Activated CD4-positive, alpha-beta T cell treated with anti-CD3 and anti-CD28 coated beads for 36 hours (primary cell): ENCODE measurements around the gene ACADSB. TPM values are rescaled to one million over a fixed set of nuclear protein-coding genes. Genes with fewer than 3 reads are reported as not detected.

Experiments
- ATAC-seq: fragments of 200-7000 bp; cut with Tn5 transposase; one replicate; pipeline ENCODE4 v1.10.0; 2021; ENCODE audit warnings: mild to moderate bottlenecking, moderate library complexity
- CTCF ChIA-PET: fragments of 350-600 bp; sonication (Branson Sonifier 250); formaldehyde crosslinking; loops from one replicate; lab custom pipeline; 2021; ENCODE audit warnings: antibody characterized with exemption; lab: Charles Lee
- POLR2A ChIA-PET: fragments of 350-600 bp; sonication (Branson Sonifier 250); formaldehyde crosslinking; loops from one replicate; lab custom pipeline; 2021; ENCODE audit warnings: antibody characterized with exemption, inconsistent platforms; lab: Charles Lee
- DNase-seq: peaks from one replicate; pipeline ENCODE4 v3.0.0-alpha.2; 2020
- H3K27ac Mint-ChIP-seq: one replicate; pipeline ENCODE4 v1.8.0; 2021; ENCODE audit warnings: mixed read lengths
- H3K27me3 Mint-ChIP-seq: one replicate; pipeline ENCODE4 v1.8.0; 2021; ENCODE audit warnings: mixed read lengths
- H3K36me3 Mint-ChIP-seq: one replicate; pipeline ENCODE4 v1.8.0; 2021; ENCODE audit warnings: low read depth, mixed read lengths
- H3K4me1 Mint-ChIP-seq: one replicate; pipeline ENCODE4 v1.8.0; 2021; ENCODE audit warnings: mixed read lengths
- H3K4me3 Mint-ChIP-seq: one replicate; pipeline ENCODE4 v1.8.0; 2021; ENCODE audit warnings: mild to moderate bottlenecking, moderate library complexity, mixed read lengths
- H3K9me3 Mint-ChIP-seq: one replicate; pipeline ENCODE4 v1.8.0; 2021; ENCODE audit warnings: low read depth, mixed read lengths
- intact Hi-C, 2 experiments: fragments of 100-400 bp; cut with DNase I in 1 of 2; cut with micrococcal nuclease in 1 of 2; formaldehyde crosslinking; loops; one replicate each; pipeline versions ENCODE4 v1.14.2 to v1.15.1; 2022 to 2024; cut with DNase I, micrococcal nuclease
- total RNA-seq, 2 experiments: library from RNA; stranded (reverse); gene quantifications; one replicate each; pipeline ENCODE4 v1.2.3, GENCODE V29; 2021

Gene ACADSB
- total RNA-seq, 2 experiments from 2014 or later, result 24.0 to 25.5 TPM

DNA sequence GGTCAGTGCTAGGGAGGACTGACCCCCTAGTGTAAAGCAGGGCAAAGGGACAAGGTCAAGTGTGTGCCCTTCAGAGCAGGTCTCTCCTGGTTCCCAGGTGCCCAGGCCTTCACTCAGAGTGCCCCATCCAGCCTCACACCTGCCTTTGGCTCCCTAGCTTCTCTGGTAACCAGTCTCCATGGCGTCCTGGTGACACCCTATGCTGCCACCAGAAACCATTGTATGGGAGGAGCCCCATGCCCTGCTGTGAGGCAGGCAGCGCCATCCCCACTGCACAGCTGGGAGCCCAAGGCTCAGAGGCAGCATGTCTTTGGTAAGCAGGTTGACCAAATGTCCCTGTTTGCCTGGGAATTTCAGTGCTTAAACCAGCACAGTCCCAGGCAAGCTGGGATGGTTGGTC is 93.9 kb downstream of the ACADSB start:
- Mint-ChIP-seq H3K27me3 (peaks cover 8% of the 10 kb centered on the region), H3K4me3 (no peak overlapping the region), H3K9me3 (no peaks in the 10 kb centered on the region), H3K4me1 (no peaks in the 10 kb centered on the region), H3K27ac (no peak overlapping the region), H3K36me3 (no peaks in the 10 kb centered on the region)
- intact Hi-C loops, result no loop called here
- ChIA-PET POLR2A (no interaction called here), CTCF (no interaction called here)
- DNase-seq, result no peak
- no peak for ATAC-seq

DNA sequence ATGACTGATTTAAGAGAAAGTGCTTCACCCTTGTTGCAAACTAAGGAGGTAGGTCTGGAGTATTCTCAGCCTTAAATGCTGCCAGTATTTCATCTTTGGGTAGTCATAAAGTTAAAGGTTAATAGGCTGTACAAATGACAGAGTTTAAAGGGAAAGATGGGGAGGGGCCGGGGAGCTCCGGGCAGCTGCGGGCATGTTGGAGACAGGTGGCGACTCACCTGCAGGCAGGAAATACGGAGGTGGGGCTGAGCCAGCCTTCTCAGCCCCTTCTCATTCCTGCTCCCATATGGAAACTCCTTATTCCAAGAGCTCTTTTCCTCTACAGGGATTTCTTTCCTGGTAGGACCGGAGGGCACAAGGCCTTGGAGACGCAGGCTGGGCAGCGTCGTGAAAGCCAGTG is 95.1 kb downstream of the ACADSB start:
- DNase-seq (no peak), ATAC-seq (no peak)
- Mint-ChIP-seq H3K9me3 (no peaks in the 10 kb centered on the region), H3K27ac (no peak overlapping the region), H3K4me3 (no peak overlapping the region), H3K36me3 (no peaks in the 10 kb centered on the region), H3K27me3 (peaks cover 11% of the 10 kb centered on the region), H3K4me1 (no peaks in the 10 kb centered on the region)
- CTCF ChIA-PET, result interaction anchor here (0.7 kb wide), 1 partner anchor 688 kb away, joined by 3 read pairs; no protein-coding TSS in a partner anchor
- POLR2A ChIA-PET, result interaction anchor here (0.6 kb wide), 1 partner anchor 20 kb away, joined by 3 read pairs; no protein-coding TSS in a partner anchor
- intact Hi-C loops, result no loop called here

Other genes starting within 250 kb of the ACADSB start
- 1 to 10 TPM; 1.6 to 1.7 TPM for gene CUZD1, start 163.1 kb upstream of the ACADSB start, total RNA-seq
- 1 to 10 TPM; 7.0 to 9.5 TPM for gene FAM24B, start 129.4 kb upstream of the ACADSB start, total RNA-seq
- gene FAM24A, start 98.4 kb upstream of the ACADSB start, total RNA-seq, result not detected
- gene C10orf88, start 54.8 kb upstream of the ACADSB start, total RNA-seq, result 1 to 10 TPM; 8.6 to 9.0 TPM
- 1 to 10 TPM; 2.8 to 2.9 TPM for gene PSTK, start 28.6 kb upstream of the ACADSB start, total RNA-seq
- 10 to 100 TPM in 1 of 2 experiments, 1 to 10 TPM in 1; 9.4 to 14.1 TPM for gene IKZF5, start 211 bp upstream of the ACADSB start, total RNA-seq
- not detected for gene HMX3, start 127.0 kb downstream of the ACADSB start, total RNA-seq
- under 1 TPM; 0.18 to 0.28 TPM for gene HMX2, start 139.1 kb downstream of the ACADSB start, total RNA-seq
- gene BUB3, start 145.4 kb downstream of the ACADSB start, total RNA-seq, result 100 to 1,000 TPM; 230 to 242 TPM